Cardiac muscle cell (in vitro differentiated cells and primary cell): ENCODE results near the gene CABP2. TPM values are rescaled to one million over a fixed set of nuclear protein-coding genes. Genes with fewer than 3 reads are reported as not detected.
A peak's percentile ranks its signal among the peaks of the same experiment; 100 is the strongest.

ENCODE experiments used
- DNase-seq, 2 donors: peaks; one replicate each; pipeline versions ENCODE4 v3.0.0 to v3.0.0-alpha.2; 2010 to 2017; ENCODE audit warnings: low read depth in 1 of 2, low spot score in 1 of 2
- H3K27ac ChIP-seq: fragments of 200-600 bp; sonication (generic); 2 replicates; pipeline ENCODE4 v1.5.1; 2016
- H3K27me3 ChIP-seq: fragments of 200-600 bp; sonication (generic); 2 replicates; pipeline ENCODE4 v1.6.0; 2016; ENCODE audit warnings: control low read depth
- H3K36me3 ChIP-seq: fragments of 200-600 bp; sonication (generic); 2 replicates; pipeline ENCODE4 v1.5.1; 2016; ENCODE audit warnings: control low read depth
- H3K4me1 ChIP-seq: fragments of 200-600 bp; sonication (generic); 2 replicates; pipeline ENCODE4 v1.8.1; 2017; ENCODE audit warnings: low read depth, mild to moderate bottlenecking, mixed run types
- H3K4me3 ChIP-seq: fragments of 200-600 bp; sonication (generic); 2 replicates; pipeline ENCODE4 v1.5.1; 2016; ENCODE audit warnings: mild to moderate bottlenecking
- H3K9me3 ChIP-seq: fragments of 200-600 bp; sonication (generic); 2 replicates; pipeline ENCODE4 v1.5.1; 2017; ENCODE audit warnings: low read depth, mild to moderate bottlenecking, control low read depth
- polyA plus RNA-seq: library from polyadenylated mRNA; unstranded; fragments of >200 nt; fragmentation: Nextera tagmentation; extraction: Ambion mirVana; gene quantifications from 2 replicates; pipeline ENCODE4 v1.2.1, GENCODE V29; 2016
- total RNA-seq: library from RNA; depleted of rRNA; stranded (reverse); fragments of >200 nt; gene quantifications from 2 replicates; pipeline ENCODE4 v1.2.3, GENCODE V29; 2016
- TF ChIP-seq, protein P1 (sequence below): IDR thresholded peaks from 2 replicates; pipeline ENCODE4 v1.5.1; 2012; ENCODE audit warnings: low read depth, mild to moderate bottlenecking, low read length

The CABP2 gene
- total and polyA plus RNA-seq, 2 experiments from 2014 or later = not detected

GRCh38 chr11:67510023-67510345 lies 13.3 kb downstream of the CABP2 start:
- Histone ChIP-seq H3K27ac (no peak overlapping the region), H3K4me3 (no peak overlapping the region), H3K4me1 (peaks cover 4% of the 10 kb centered on the region), H3K27me3 (peaks cover 20% of the 10 kb centered on the region), H3K9me3 (no peaks in the 10 kb centered on the region), H3K36me3 (no peaks in the 10 kb centered on the region)
- DNase-seq = no peak
- TF ChIP-seq, protein P1, sequence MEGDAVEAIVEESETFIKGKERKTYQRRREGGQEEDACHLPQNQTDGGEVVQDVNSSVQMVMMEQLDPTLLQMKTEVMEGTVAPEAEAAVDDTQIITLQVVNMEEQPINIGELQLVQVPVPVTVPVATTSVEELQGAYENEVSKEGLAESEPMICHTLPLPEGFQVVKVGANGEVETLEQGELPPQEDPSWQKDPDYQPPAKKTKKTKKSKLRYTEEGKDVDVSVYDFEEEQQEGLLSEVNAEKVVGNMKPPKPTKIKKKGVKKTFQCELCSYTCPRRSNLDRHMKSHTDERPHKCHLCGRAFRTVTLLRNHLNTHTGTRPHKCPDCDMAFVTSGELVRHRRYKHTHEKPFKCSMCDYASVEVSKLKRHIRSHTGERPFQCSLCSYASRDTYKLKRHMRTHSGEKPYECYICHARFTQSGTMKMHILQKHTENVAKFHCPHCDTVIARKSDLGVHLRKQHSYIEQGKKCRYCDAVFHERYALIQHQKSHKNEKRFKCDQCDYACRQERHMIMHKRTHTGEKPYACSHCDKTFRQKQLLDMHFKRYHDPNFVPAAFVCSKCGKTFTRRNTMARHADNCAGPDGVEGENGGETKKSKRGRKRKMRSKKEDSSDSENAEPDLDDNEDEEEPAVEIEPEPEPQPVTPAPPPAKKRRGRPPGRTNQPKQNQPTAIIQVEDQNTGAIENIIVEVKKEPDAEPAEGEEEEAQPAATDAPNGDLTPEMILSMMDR = no peak

GRCh38 chr11:67508486-67509121 lies 14.6 kb downstream of the CABP2 start:
- TF ChIP-seq, protein P1 = no peak
- Histone ChIP-seq H3K36me3 (no peaks in the 10 kb centered on the region), H3K4me1 (peaks cover 4% of the 10 kb centered on the region), H3K4me3 (peak overlapping the region; percentile 59), H3K27me3 (peaks cover 11% of the 10 kb centered on the region), H3K27ac (peak overlapping the region; percentile 97), H3K9me3 (no peaks in the 10 kb centered on the region)
- peak; percentile 98 to 99 for DNase-seq

DNA sequence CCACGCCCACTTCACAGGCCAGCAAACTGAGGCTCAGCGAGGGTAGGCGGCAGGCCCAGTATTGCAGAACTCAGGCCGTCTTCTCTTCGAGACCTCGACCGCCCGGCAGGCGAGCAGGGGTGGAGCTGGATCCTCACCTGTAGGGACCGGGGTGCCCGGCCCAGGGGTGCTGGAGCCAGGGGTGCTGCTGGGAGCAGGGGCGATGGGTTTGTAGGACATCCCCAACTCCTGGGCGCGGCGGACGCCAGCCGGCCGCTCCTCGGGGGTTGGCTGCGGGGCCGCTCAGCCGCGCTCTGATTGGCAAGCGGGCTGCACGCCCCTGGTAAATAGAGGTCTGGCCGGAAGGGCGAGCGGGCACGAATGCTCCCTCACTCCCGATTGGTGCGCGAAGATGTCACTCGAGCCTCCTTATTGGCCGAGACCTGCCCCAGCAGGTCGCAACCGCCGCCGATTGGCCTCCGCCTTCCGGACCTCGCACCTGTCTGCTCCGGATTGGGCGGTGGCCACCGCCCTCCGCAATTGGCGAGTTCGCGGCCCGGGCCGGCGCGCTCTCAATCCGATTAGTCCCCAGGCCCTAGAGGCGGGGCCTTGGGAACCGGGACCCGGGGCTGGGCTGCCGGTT lies 15.3 kb downstream of the CABP2 start, which contains the start of gene CDK2AP2:
TSS of gene CDK2AP2 (minus strand) at position 299 of the 622 bp plus-strand sequence. CDS start at position 219, 80 bp downstream.
- H3K36me3 ChIP-seq = no peaks in the 10 kb centered on the region
- peak; percentile 99 to 100 for DNase-seq
- H3K27me3 ChIP-seq = peaks cover 15% of the 10 kb centered on the region
- peak within 1 kb of the TSS; percentile 64 for H3K4me3 ChIP-seq
- peaks cover 4% of the 10 kb centered on the region for H3K4me1 ChIP-seq
- H3K27ac ChIP-seq = peak within 1 kb of the TSS; percentile 97
- no peaks in the 10 kb centered on the region for H3K9me3 ChIP-seq
- TF ChIP-seq, protein P1 = no peak

GRCh38 chr11:67507242-67507863 lies 15.9 kb downstream of the CABP2 start:
- peaks cover 4% of the 10 kb centered on the region for H3K4me1 ChIP-seq
- TF ChIP-seq, protein P1 = no peak
- H3K27ac ChIP-seq = peak overlapping the region; percentile 85
- DNase-seq = no peak
- no peaks in the 10 kb centered on the region for H3K9me3 ChIP-seq
- H3K4me3 ChIP-seq = peak overlapping the region; percentile 64
- H3K27me3 ChIP-seq = peaks cover 15% of the 10 kb centered on the region
- no peaks in the 10 kb centered on the region for H3K36me3 ChIP-seq

DNA sequence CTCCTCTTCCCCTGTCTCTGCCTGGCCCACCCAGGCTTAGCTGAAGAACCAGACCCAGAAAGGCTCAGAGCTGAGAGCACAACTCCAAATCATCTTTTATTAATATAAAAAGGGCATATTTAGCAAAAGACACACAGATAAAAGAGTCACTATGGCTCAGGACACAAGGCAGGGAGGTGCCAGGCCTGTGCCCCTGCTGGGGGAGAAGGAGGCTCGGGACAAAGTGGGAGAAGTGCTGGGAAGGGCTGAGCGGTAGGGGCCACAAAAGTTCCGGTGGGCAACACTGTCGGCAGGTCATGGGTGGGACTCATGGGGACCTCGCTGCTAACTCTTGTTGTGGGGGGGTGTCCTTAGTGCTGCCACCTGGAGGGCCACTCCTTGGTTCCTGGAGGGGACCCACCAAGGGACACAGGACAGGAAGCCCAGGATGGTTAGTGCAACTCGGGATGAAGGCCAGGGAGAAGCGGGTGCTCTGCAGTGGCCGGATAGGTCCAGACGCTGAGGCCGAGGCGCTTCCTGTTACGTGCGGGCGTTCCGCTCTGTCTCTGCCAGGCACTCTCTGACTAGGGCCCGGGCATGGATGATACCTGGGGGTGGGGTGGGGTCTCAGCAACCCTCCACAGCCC lies 16.7 kb downstream of the CABP2 start:
- H3K36me3 ChIP-seq = no peaks in the 10 kb centered on the region
- H3K27ac ChIP-seq = no peak overlapping the region
- peaks cover 9% of the 10 kb centered on the region for H3K27me3 ChIP-seq
- no peak overlapping the region for H3K4me3 ChIP-seq
- H3K9me3 ChIP-seq = no peaks in the 10 kb centered on the region
- TF ChIP-seq, protein P1 = no peak
- H3K4me1 ChIP-seq = peaks cover 4% of the 10 kb centered on the region
- no peak for DNase-seq
